Measurements from ENCODE around the gene HOXB8.

Gene HOXB8

GRCh38 chr17:48609033-48609432 lies 6.1 kb downstream of the HOXB8 start:
- Histone ChIP-seq H3K4me3 (ENCODE audit: insufficient read depth, low read depth, low read length, poor library complexity, severe bottlenecking) (no peak overlapping the region), H3K27ac (ENCODE audit: insufficient read depth, low read length, poor library complexity, severe bottlenecking) (no peak overlapping the region), H3K36me3 (ENCODE audit: control insufficient read depth, insufficient read depth, low read length) (no peaks in the 10 kb centered on the region), H3K27me3 (replicated peaks; ENCODE audit: control insufficient read depth, insufficient read depth, low read length, poor library complexity, severe bottlenecking) (peaks cover 57% of the 10 kb centered on the region), H3K4me1 (ENCODE audit: control insufficient read depth, insufficient read depth, low read length, poor library complexity, severe bottlenecking) (peaks cover 45% of the 10 kb centered on the region), H3K9me3 (ENCODE audit: control insufficient read depth, low read length) (no peaks in the 10 kb centered on the region)
- no peak for DNase-seq

DNA sequence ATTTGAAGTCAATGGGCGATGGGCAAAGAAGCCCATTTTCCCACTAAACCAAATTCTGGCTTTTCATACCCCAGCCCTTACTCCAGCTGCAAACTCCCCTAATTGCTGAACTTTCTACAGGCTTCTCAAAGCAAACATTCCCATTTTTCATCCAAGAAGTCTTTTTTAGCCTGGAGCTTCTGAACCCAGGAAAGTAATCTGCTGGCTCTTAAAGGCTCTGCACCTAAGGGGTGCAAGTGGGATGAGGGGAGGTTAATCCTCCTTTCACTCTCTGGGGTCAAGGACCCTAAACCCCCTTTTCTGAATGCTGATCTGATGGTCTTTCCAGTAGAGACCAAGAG lies 6.6 kb downstream of the HOXB8 start:
- Histone ChIP-seq H3K27ac (ENCODE audit: insufficient read depth, low read length, poor library complexity, severe bottlenecking) (no peak overlapping the region), H3K4me3 (ENCODE audit: insufficient read depth, low read depth, low read length, poor library complexity, severe bottlenecking) (no peak overlapping the region), H3K36me3 (ENCODE audit: control insufficient read depth, insufficient read depth, low read length) (no peaks in the 10 kb centered on the region), H3K9me3 (ENCODE audit: control insufficient read depth, low read length) (no peaks in the 10 kb centered on the region), H3K27me3 (replicated peaks; ENCODE audit: control insufficient read depth, insufficient read depth, low read length, poor library complexity, severe bottlenecking) (peaks cover 57% of the 10 kb centered on the region), H3K4me1 (ENCODE audit: control insufficient read depth, insufficient read depth, low read length, poor library complexity, severe bottlenecking) (peaks cover 44% of the 10 kb centered on the region)
- DNase-seq = no peak

DNA sequence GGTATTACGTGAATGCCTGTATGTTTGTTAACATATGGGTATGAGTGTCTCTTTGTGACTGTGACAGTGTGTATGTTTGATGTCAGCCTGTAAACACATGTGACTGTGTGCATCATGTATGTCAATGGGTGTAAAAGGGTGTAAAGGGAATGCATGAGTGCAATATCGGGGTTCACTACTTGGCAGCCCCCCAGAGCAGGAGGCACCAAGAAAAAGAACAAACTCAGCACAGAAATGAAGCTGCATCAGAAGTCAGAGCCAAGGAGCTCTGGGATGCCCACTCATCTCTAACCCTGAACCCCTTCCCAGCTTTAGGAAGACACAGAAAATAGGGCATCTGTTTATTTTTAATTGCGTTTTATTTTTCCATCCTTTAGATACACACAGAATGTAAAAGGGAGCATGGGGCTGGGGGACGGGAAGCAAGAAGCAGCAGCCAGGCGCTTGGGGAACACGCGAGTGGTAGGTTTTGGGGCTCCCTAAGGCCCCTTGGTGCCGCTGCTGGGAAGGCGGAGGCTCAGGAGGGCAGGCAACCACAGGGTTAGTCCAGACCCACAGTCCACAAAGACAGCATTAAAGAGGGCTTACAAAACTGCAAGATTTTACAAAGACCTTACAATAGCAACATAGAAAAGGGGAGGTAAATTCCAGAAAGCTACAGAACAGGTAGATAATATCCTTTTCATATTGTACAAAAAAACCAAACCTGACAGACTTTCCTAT lies 8.0 kb downstream of the HOXB8 start:
- Histone ChIP-seq H3K4me3 (ENCODE audit: insufficient read depth, low read depth, low read length, poor library complexity, severe bottlenecking) (no peak overlapping the region), H3K27me3 (replicated peaks; ENCODE audit: control insufficient read depth, insufficient read depth, low read length, poor library complexity, severe bottlenecking) (peaks cover 59% of the 10 kb centered on the region)

DNA sequence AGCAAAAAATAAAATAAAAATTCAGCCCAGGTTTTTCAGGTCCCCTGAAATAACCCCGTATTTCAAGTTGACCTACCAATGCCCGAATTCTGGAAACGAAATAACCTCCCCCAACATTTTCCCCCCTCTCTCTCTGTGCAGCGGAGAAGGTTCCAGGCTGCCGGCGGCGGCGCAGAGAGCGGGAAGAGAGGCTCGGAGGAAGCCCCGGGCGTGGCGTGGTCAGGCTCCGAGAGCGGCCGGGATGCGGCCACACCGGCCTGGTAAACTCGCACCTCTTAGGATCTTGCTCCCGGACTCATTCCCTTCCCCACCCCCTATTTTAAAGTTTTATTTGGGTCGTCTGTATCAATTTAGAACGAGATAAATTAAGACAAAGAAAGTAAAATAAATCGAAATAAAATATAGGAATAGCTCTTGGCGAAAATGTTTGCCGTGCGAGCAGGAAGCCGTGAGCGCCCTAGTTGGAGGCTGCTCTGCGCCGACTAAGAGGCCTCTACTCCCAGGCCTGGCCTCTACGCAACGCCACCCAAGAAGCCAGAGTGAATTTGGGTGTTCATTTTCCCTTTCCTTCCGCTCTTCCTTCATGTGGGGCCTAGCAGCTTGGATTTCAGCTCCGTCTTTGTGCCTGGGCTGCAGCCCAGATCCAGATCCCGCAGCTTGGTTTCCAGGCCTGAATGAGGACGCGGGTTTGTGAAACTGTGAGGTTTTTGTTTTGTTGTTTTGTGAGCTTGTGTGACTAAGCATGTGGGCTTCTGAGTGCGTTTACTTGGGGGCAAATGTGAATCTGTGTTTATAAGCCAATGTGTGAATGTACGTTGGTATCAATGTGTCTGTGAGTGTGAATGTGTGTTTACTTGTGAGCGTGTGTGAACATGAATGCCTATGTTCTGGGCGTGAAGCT lies 8.9 kb downstream of the HOXB8 start:
- no peak overlapping the region for H3K27ac ChIP-seq (ENCODE audit: insufficient read depth, low read length, poor library complexity, severe bottlenecking)
- no peaks in the 10 kb centered on the region for H3K9me3 ChIP-seq (ENCODE audit: control insufficient read depth, low read length)
- H3K36me3 ChIP-seq (ENCODE audit: control insufficient read depth, insufficient read depth, low read length) = no peaks in the 10 kb centered on the region
- no peak for DNase-seq
- peaks cover 24% of the 10 kb centered on the region for H3K4me1 ChIP-seq (ENCODE audit: control insufficient read depth, insufficient read depth, low read length, poor library complexity, severe bottlenecking)
- H3K27me3 ChIP-seq (replicated peaks; ENCODE audit: control insufficient read depth, insufficient read depth, low read length, poor library complexity, severe bottlenecking) = peaks cover 62% of the 10 kb centered on the region
- H3K4me3 ChIP-seq (ENCODE audit: insufficient read depth, low read depth, low read length, poor library complexity, severe bottlenecking) = no peak overlapping the region

More for the DNA sequence above, 8.0 kb downstream of the HOXB8 start:
- peaks cover 32% of the 10 kb centered on the region for H3K4me1 ChIP-seq (ENCODE audit: control insufficient read depth, insufficient read depth, low read length, poor library complexity, severe bottlenecking)
- DNase-seq = no peak
- no peak overlapping the region for H3K27ac ChIP-seq (ENCODE audit: insufficient read depth, low read length, poor library complexity, severe bottlenecking)
- H3K9me3 ChIP-seq (ENCODE audit: control insufficient read depth, low read length) = no peaks in the 10 kb centered on the region
- no peaks in the 10 kb centered on the region for H3K36me3 ChIP-seq (ENCODE audit: control insufficient read depth, insufficient read depth, low read length)

- Histone ChIP-seq H3K4me3 (ENCODE audit: insufficient read depth, low read depth, low read length, poor library complexity, severe bottlenecking) (no peak overlapping the region), H3K9me3 (ENCODE audit: control insufficient read depth, low read length) (no peaks in the 10 kb centered on the region), H3K4me1 (ENCODE audit: control insufficient read depth, insufficient read depth, low read length, poor library complexity, severe bottlenecking) (peaks cover 16% of the 10 kb centered on the region), H3K27me3 (replicated peaks; ENCODE audit: control insufficient read depth, insufficient read depth, low read length, poor library complexity, severe bottlenecking) (peaks cover 68% of the 10 kb centered on the region), H3K36me3 (ENCODE audit: control insufficient read depth, insufficient read depth, low read length) (no peaks in the 10 kb centered on the region), H3K27ac (ENCODE audit: insufficient read depth, low read length, poor library complexity, severe bottlenecking) (no peak overlapping the region)
- no peak for DNase-seq
Observed at GRCh38 chr17:48605409-48605919, 9.6 kb downstream of the HOXB8 start.

- no peaks in the 10 kb centered on the region for H3K9me3 ChIP-seq (ENCODE audit: control insufficient read depth, low read length)
- H3K27ac ChIP-seq (ENCODE audit: insufficient read depth, low read length, poor library complexity, severe bottlenecking) = no peak within 1 kb of the TSS
- H3K27me3 ChIP-seq (replicated peaks; ENCODE audit: control insufficient read depth, insufficient read depth, low read length, poor library complexity, severe bottlenecking) = peaks cover 62% of the 10 kb centered on the region
- H3K4me1 ChIP-seq (ENCODE audit: control insufficient read depth, insufficient read depth, low read length, poor library complexity, severe bottlenecking) = peaks cover 10% of the 10 kb centered on the region
- no peaks in the 10 kb centered on the region for H3K36me3 ChIP-seq (ENCODE audit: control insufficient read depth, insufficient read depth, low read length)
- no peak for DNase-seq
- no peak within 1 kb of the TSS for H3K4me3 ChIP-seq (ENCODE audit: insufficient read depth, low read depth, low read length, poor library complexity, severe bottlenecking)
Observed at GRCh38 chr17:48604770-48605329, 10.2 kb downstream of the HOXB8 start, which contains the start of gene HOXB6. HOXB6 (minus strand) TSS chr17:48604986; CDS start chr17:48598150, 6,836 bp downstream.

DNA sequence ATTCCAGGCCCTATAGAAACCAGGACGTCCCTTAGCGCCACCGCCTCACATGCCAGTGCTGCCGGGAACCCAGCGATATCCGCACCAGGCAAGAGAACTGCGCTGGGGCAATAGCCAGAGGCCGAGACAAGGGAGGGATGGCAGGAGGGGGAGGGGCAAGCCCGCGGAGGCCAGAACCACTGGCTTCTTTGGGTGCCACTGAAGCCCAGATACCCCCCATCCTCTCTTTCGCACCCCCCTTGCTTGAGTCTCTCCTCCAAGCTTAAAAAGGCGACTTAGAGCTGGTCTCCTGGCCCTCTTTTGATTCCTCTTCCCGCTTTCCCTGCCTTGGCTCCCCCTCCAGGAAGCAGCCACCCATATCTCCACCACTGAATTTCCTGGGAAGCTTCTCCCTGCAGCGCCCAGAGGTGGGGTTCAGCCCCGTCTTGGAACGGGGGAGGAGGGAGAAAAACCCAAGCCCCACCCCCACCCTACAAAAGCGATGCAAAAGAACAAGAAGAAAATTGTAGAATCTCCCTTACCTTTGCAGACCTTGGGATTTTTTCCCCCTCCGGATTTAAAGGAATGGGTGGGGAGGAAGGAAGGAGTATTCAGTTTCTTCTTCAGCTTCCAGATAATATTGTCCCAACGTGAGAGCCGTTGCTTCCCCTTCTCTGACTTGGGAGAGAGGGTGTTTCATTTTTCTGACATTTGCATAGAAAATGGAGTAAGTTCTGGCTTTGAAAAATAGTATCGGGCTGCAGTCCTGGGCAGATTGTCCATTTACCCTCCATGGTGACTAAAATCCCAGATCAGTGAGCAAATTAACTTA lies 10.9 kb downstream of the HOXB8 start:
- peaks cover 59% of the 10 kb centered on the region for H3K27me3 ChIP-seq (replicated peaks; ENCODE audit: control insufficient read depth, insufficient read depth, low read length, poor library complexity, severe bottlenecking)

DNA sequence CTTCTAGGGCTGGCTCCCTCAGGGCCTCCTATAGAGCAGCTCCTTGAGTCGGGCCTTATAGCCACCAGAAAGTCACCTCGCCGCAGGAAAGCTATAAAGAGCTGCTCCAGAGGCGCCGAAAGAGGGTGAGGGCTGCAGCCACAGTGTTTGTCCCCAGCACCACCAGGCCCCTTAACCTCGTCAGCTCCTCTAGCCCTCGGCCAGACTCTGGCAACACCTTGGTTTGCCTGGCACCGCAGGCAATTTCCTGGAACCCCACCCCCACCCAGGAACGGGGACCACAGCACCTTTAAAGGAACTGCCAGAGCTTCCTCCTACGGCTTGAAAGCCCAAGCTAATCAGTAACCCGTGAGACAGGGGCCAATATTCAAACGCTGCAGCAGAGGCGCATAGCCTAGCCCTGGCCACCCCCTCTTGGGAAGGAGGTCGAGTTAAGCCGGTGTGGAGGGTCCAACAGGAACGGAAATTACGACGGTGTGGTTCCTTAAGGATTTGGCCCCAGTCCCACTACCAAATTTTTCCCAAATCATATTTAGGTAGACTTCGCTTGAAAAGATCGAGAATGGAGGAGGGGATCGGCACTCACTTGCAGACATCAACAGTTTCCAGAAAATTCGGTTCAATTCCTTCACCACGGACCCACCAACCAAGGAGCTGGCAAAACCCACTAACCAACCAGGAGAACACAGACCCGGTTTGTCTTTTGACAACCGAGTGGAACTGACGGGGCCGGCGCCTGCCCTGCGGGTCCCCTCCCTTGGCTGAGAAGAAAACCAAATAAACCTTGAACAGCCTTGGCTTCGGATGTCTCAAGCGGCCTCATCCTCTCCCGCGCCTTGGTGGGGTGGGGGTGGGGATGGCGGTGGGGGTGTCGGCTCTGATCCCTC lies 13.3 kb downstream of the HOXB8 start:
- Histone ChIP-seq H3K9me3 (ENCODE audit: control insufficient read depth, low read length) (no peaks in the 10 kb centered on the region), H3K27me3 (replicated peaks; ENCODE audit: control insufficient read depth, insufficient read depth, low read length, poor library complexity, severe bottlenecking) (peaks cover 72% of the 10 kb centered on the region), H3K4me1 (ENCODE audit: control insufficient read depth, insufficient read depth, low read length, poor library complexity, severe bottlenecking) (peaks cover 26% of the 10 kb centered on the region), H3K36me3 (ENCODE audit: control insufficient read depth, insufficient read depth, low read length) (no peaks in the 10 kb centered on the region), H3K27ac (ENCODE audit: insufficient read depth, low read length, poor library complexity, severe bottlenecking) (no peak overlapping the region), H3K4me3 (ENCODE audit: insufficient read depth, low read depth, low read length, poor library complexity, severe bottlenecking) (no peak overlapping the region)
- no peak for DNase-seq

More for the DNA sequence above, 10.9 kb downstream of the HOXB8 start:
- H3K4me3 ChIP-seq (ENCODE audit: insufficient read depth, low read depth, low read length, poor library complexity, severe bottlenecking) = no peak overlapping the region
- H3K27ac ChIP-seq (ENCODE audit: insufficient read depth, low read length, poor library complexity, severe bottlenecking) = no peak overlapping the region
- no peaks in the 10 kb centered on the region for H3K36me3 ChIP-seq (ENCODE audit: control insufficient read depth, insufficient read depth, low read length)
- H3K9me3 ChIP-seq (ENCODE audit: control insufficient read depth, low read length) = no peaks in the 10 kb centered on the region
- DNase-seq = no peak
- H3K4me1 ChIP-seq (ENCODE audit: control insufficient read depth, insufficient read depth, low read length, poor library complexity, severe bottlenecking) = peaks cover 9% of the 10 kb centered on the region

- H3K4me3 ChIP-seq (ENCODE audit: insufficient read depth, low read depth, low read length, poor library complexity, severe bottlenecking) = no peak overlapping the region
- peaks cover 77% of the 10 kb centered on the region for H3K27me3 ChIP-seq (replicated peaks; ENCODE audit: control insufficient read depth, insufficient read depth, low read length, poor library complexity, severe bottlenecking)
Observed at GRCh38 chr17:48601207-48601538, 13.9 kb downstream of the HOXB8 start.

More at GRCh38 chr17:48601207-48601538, 13.9 kb downstream of the HOXB8 start:
- H3K36me3 ChIP-seq (ENCODE audit: control insufficient read depth, insufficient read depth, low read length) = no peaks in the 10 kb centered on the region
- H3K4me1 ChIP-seq (ENCODE audit: control insufficient read depth, insufficient read depth, low read length, poor library complexity, severe bottlenecking) = peaks cover 32% of the 10 kb centered on the region
- no peak overlapping the region for H3K27ac ChIP-seq (ENCODE audit: insufficient read depth, low read length, poor library complexity, severe bottlenecking)
- H3K9me3 ChIP-seq (ENCODE audit: control insufficient read depth, low read length) = no peaks in the 10 kb centered on the region
- DNase-seq = no peak
